GM20000 (cell line): ENCODE data around the gene SLC6A8.
"Not testable (repeated sequence)": the region's sequence is repeated elsewhere in the genome, so short reads cannot be mapped to it uniquely, and the experiment has no call there.

Source experiments
- DNase-seq: peaks from one replicate; pipeline ENCODE4 v3.0.0; 2012; ENCODE audit warnings: low spot score
- CTCF ChIP-seq: IDR thresholded peaks from 2 replicates; pipeline ENCODE4 v1.5.1; 2012; ENCODE audit warnings: mild to moderate bottlenecking, control low read depth; ENCODE audit errors: extremely low read depth, missing control alignments

The SLC6A8 gene

DNA sequence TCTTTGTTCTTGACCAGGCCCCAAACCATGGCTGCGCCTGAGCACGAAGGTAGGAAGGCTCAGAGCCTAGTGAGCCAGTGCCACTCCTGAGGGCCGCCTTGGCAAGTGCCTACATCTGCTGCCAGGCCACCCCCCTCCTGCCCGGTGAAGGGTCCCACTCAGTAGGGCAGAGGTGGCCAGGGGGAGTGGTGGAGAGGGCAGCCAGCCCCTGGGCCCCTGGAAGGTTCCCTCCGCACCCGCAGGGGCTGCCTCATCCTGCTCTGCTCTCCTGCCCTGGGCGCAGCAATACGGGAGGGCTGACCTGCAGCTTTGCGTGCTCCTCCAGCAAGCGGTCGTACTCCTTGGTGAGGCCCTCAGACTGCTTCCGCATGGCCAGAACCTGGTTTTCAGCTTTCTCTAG, 14.0 kb downstream of the SLC6A8 start:
- TF ChIP-seq CTCF: no peak
- DNase-seq: no peak

DNA sequence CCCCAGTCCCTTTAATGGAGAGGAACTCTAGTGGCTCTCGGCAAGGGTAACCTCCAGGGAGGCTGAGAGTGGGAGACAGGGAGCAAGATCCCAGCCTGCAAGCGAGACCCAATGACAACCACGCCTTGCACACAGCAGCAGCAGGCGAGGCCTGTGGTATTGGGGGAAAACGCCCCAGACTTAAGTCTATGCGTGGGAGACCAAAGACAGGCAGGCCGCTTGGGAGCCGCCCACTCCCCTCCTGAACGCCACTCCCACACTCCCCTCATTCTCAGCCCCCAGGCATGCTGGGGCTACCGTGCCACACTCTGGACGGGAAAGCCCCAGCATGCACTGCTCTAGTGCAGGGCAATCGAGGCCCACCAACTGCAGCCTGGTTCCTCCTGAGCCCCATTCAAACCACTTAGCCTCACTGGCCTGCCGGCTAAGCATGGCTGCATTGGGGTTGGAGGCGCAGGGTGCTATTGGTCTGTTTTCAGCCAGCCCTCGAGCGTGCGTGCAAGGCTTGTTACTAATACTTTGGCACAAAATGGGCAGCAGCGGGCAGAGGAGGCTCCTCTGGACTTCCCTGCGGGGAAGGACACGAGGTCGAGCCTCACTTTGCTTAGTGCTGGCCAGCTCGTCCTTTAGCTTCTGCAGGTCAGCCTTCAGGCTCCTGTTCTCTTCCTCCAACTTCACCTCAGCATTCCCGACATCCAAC, 14.8 kb downstream of the SLC6A8 start:
- DNase-seq: no peak
- TF ChIP-seq CTCF: no peak

DNA sequence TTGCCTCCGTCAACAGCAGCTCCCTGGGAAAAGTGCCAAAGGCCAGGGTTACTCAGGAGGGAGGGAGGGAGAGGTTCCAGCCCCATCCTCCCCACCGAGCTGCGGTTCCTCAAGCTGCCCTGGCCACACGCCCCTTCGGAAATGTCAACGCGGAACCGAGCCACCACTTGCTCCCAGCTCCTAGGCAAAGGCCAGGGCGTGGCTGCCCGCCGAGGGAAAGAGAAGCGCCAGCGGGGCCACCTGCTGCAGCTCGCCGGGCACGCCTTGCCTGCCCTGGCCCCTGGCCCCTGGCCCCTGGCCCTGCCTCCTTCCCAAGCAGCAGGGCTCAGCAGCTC, 15.3 kb downstream of the SLC6A8 start:
- no peak for TF ChIP-seq CTCF
- no peak for DNase-seq

- TF ChIP-seq CTCF: no peak
- DNase-seq: no peak
These were observed 16.3 kb downstream of the SLC6A8 start for GRCh38 chrX:153704021-153704526.

- DNase-seq: not testable (repeated sequence)
These were observed 17.1 kb downstream of the SLC6A8 start for GRCh38 chrX:153704631-153705402.

- DNase-seq: not testable (repeated sequence)
These were observed 17.8 kb downstream of the SLC6A8 start for GRCh38 chrX:153705403-153706060.

DNA sequence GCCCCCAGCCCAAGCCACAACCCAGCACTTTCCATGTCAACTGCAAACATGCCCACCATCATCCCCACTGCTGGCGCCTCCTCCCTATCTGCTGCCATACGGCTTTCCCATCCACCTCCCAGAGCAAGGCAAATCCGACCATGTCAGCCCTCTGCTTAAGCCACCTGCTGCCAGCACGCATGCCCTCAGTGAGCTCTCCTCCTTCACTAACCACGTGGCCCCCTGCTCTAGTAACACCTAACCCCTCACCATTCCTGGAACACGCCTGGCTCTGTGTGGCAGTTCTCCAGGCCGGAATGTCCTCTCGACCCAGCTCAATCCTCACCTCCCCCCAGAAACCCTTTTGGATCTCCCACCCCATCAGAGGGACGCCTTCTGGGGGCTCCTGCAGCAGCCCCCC, 19.1 kb downstream of the SLC6A8 start:
- TF ChIP-seq CTCF: no peak

GRCh38 chrX:153707406-153707805, 19.7 kb downstream of the SLC6A8 start:
- no peak for TF ChIP-seq CTCF
- no peak for DNase-seq

More for the DNA sequence above, 19.1 kb downstream of the SLC6A8 start:
- no peak for DNase-seq
